GM19238 (cell line): ENCODE data around the gene PRRC2A.

Experiments
- DNase-seq: peaks from one replicate; pipeline ENCODE4 v3.0.0; 2011; ENCODE audit warnings: low spot score; ENCODE audit not compliant: insufficient read length

The PRRC2A gene

DNA sequence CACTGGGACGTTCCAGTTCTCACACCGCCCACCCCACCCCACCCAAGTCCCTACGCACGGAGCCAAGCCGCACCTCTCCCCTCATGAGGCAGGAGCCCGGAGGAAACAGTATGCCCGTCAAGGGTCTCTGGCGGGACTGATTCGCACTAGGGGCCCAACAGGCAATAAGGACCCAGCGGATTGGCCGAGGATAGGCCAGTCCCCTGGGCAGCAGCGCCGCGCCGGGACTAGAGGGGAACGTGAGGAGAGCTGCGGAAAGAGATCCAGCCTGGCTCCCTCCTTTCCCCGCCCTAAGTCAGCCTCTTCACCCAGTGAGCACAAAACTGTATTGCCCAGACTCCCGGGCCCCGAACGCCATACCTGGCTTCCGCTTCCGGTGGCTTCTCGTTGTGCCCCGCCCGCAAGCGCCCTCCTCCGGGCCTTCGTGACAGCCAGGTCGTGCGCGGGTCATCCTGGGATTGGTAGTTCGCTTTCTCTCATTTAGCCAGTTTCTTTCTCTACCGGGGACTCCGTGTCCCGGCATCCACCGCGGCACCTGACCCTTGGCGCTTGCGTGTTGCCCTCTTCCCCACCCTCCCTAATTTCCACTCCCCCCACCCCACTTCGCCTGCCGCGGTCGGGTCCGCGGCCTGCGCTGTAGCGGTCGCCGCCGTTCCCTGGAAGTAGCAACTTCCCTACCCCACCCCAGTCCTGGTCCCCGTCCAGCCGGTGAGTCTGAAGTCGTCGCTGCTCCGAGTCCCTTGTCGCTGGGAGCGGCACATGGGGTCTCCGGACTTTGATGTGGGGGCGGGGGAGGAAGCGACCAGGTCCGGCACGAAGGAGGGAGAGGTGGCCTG, 45.2 kb downstream of the PRRC2A start, which contains the start of gene CSNK2B:
Gene CSNK2B (plus strand): TSS at position 580 of the 836 bp plus-strand sequence. CDS start 752 bp downstream, outside the sequence.
- peak; percentile 93 for DNase-seq

DNA sequence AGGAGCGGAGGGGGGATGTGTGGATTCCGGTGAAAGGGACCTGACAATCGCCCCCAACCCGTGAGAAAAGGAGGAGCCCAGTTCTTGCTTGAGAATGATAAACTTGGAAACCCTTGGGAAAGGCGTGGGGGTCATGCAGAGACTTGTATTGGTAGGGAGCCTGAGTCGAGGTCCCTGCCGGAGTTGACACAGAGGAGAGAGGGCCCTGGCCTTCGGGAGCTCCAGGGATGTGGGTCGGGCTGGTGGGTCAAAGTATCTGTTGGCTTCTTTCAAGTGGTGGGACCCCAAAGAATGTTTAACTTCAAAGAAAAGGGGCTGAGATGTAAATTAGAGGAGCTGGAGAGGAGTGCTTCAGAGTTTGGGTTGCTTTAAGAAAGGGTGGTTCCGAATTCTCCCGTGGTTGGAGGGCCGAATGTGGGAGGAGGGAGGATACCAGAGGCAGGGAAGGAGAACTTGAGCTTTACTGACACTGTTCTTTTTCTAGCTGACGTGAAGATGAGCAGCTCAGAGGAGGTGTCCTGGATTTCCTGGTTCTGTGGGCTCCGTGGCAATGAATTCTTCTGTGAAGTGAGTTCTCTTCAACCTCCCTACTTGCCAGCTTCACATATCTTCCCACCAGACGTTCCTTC, 45.9 kb downstream of the PRRC2A start:
- no peak for DNase-seq

DNA sequence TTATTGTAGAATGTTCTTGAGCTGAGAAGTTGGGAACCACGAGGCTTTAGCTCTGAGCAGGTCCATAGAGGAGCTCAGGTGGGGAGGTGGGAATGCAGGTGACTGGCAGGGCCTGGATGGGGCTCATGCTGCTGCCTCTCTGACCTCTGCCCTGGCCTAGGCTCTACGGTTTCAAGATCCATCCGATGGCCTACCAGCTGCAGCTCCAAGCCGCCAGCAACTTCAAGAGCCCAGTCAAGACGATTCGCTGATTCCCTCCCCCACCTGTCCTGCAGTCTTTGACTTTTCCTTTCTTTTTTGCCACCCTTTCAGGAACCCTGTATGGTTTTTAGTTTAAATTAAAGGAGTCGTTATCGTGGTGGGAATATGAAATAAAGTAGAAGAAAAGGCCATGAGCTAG, 49.2 kb downstream of the PRRC2A start, which contains the start of gene LY6G5B:
Gene LY6G5B (plus strand): TSS at position 301 of the 400 bp plus-strand sequence. CDS start 975 bp downstream, outside the sequence.
- no peak for DNase-seq

DNA sequence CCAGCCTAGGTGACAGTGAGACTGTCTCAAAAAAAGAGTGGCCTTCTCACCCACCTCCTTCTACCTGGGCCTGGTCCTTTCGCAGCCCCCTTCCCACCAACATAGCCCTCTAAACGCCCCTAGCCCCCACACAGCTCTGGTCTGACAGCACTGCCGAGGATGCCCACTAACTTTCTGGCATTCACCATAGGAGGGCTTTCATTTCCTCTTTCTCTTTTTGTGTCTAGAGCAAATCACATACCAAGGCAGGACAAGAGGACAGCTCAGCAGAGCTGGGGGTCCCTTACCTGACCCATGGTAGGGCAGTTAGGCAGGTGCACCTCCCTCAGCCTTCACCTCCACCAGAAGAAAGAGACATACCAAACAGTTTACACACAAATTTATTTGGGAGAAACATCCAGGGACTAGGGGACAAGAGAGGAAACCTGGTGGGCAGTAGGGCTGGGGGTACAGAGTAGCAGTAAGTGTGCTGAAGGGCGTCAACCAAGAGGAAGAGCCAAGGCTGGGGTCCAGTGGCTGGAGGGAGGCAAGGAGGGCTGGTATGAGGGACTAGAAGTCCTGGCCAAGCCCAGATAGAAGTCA, 55.9 kb downstream of the PRRC2A start:
- DNase-seq, result no peak

DNA sequence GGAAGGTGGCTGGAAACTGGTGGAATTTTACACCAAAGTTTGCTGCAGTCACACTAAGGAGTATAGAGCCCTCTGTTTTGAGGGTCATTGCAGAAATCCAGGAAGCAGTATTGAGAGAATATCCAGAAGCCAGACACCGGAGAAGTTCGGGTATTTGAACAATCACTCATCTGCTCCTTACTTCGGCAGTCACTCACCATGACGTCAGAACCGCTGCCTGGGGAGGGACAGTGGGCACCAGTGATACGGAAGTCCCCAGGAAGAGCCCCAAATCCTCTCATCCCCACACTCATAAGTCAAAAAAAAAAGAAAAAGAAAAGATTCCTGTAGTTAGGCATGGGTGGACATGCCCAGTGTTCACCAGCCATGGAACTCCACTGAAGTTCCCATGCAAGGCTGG, 56.4 kb downstream of the PRRC2A start:
- DNase-seq, result no peak

DNA sequence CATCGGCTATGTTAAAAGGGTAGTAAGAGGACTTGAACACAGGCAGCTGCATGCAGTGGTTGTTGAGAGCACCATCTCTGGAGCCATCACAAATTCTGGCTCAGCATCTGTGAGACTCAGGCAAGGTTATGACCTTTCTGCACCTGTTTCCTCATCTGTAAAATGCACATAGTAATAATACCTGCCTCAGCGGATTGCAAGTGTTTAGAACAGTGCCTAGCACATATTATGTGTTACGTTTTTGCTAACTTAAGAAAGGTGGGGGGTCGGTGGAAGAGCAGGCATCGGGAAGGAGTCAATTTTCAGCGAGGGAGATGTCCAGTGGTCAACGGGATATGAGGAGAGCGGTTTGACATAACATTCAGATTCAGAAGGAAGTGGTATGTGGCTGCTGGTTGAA, 57.4 kb downstream of the PRRC2A start:
- no peak for DNase-seq

DNA sequence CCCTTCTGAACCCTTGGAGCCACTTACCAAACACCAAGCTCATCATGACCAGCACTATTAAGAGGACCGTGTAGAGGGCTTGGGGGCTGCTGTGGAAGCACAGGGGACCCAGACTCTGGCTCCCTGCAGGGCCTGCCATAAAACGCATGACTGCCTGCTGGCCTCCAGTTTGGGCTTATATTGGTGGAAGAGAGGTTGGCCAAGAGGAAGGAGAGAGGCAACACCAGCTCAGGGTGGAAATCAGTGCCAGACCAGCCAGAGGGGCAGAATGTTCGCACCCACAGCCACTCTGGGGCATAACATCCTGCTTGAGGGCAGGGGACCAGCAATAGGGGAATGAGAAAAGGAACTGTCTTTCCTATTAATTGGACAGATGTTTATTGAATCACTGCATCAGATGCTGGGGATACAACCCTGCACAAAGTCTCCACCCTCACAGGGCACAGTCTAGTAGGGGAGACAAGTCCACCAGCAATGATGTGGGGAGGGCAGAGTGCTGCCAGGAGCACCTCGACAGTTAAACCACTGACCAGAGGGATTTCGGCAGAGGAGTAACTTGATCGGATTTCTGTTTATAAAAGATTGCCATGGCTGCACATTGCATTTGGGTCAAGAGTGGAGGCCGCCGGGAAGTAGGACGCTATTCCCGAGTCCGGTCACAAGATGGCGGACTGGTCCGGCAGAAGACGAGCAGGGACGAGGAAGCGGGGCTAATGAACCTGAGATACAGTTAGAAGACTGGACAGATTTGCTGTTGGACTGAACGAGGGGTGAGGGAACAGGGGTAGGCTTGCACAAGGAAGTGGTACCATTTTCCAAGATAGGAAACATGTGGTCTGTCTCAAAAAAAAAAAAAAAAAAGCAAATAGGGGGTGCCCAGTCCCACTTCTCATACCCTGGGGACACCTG, 60.0 kb downstream of the PRRC2A start, which contains the start of gene LY6G5C:
Gene LY6G5C (minus strand): TSS at position 842 of the 909 bp plus-strand sequence. CDS start 694 bp downstream, at position 148.
- peak; percentile 62 for DNase-seq

DNA sequence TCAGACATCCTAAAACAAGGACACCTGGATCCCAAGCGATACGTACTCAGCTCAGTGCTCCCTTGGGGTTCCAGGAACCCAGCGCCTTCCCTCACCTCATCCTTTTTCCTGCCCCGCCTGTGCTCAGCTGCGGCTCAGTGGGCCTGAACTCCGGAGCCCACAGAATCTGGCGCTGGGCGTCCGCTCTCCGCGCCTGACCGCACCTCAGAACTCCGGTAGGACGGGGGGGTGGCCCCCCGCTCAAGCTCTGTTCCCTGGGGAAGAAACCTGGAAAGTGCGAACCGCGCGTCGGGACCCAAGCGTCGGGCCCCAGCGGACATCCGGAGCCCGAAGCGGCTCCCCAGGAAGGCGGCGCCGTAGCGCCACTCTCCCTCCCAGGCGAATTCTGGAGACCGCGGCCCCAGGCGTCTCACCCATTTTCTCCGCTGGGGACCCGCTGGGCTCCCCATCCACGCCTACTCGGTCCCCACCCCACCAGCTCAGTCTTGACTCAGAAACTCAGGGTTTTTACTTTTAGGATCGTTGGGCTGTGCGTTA, 60.7 kb downstream of the PRRC2A start:
- peak; percentile 68 for DNase-seq

DNA sequence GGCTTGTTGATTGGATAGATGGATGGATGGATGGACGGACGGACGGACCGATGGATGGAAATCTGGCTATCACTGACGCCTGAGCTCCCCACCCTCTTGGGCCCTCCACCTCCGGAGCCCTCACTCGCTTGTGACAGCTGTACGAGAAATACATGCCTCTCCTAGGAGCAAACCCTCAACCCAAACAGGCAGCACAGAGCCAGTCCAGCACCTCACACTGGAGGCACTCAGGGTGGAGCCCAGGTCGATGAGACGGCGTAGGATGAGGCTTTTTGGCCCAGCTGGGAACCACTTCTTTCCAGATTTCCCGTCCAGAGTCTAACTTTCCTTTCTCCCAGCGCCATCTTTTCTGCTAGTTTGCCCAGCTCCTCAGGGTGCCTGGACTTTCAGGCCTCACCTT, 63.1 kb downstream of the PRRC2A start:
- DNase-seq, result no peak

DNA sequence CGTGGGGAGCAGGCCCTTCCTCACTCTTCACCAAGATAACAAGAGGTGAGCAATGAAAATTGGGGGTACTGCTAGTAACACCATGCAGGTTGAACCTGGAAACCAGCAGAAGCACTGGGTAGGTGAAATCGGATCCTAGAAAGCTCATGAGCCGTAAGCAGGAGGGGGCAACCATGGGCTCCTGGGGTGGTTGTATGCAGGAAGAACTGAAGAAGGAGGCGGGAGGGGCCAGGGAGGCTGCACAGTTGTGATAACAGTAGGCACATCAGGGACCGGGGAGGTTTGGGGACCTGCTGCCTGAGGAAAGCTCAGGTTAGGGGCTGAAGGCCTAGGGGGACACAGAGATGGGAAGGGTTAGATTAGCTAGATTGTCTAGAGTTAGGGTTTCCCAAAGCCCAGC, 66.0 kb downstream of the PRRC2A start:
- DNase-seq, result no peak

DNA sequence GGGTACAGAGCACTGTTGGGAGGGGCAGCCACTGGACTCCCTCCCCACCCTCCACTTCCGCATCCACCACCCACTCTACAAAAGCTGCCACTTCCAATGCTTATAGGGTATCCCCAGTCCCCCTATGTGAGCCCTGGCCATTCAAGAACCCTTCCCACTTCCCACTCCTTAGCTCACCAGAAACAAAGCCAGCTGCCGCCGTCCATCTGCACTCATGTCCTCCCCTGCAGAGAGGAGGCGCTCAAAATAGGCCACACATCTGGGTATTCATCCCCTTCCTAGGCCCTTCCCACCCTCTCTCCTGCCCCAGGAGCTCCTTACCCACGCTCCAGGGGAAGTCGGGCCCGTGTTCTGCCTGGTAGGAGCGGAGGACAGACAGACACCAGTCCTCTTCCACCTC, 66.8 kb downstream of the PRRC2A start:
- DNase-seq, result no peak
